Muscle layer of duodenum (tissue), 2 donors: ENCODE data around the gene GRB10.

Experiments
- H3K27ac ChIP-seq: one replicate; pipeline ENCODE4 v1.7.0; 2013; ENCODE audit warnings: mild to moderate bottlenecking, low read length
- H3K27me3 ChIP-seq: one replicate; pipeline ENCODE4 v1.7.0; 2013; ENCODE audit warnings: low read depth, mild to moderate bottlenecking, control low read depth, low read length
- H3K36me3 ChIP-seq, 2 donors: one replicate each; pipeline ENCODE4 v1.7.0; 2013; ENCODE audit warnings: low read length in 2 of 2, control low read depth in 1 of 2, mild to moderate bottlenecking in 1 of 2; ENCODE audit not compliant: insufficient read depth in 2 of 2, control insufficient read depth in 1 of 2
- H3K4me1 ChIP-seq, 2 donors: one replicate each; pipeline ENCODE4 v1.7.0; 2013; ENCODE audit warnings: low read length in 2 of 2, mild to moderate bottlenecking in 2 of 2, control low read depth in 1 of 2, moderate library complexity in 1 of 2; ENCODE audit not compliant: insufficient read depth in 2 of 2, control insufficient read depth in 1 of 2
- H3K4me3 ChIP-seq, 2 donors: one replicate each; pipeline ENCODE4 v1.7.0; 2013; ENCODE audit warnings: low read length in 2 of 2, low read depth in 1 of 2, mild to moderate bottlenecking in 1 of 2
- H3K9me3 ChIP-seq, 2 donors: one replicate each; pipeline ENCODE4 v1.7.0; 2013; ENCODE audit warnings: low read length in 2 of 2, control low read depth in 1 of 2, mild to moderate bottlenecking in 1 of 2; ENCODE audit not compliant: control insufficient read depth in 1 of 2
- donor health status: healthy.

GRB10 gene

GRCh38 chr7:50782375-50783208 lies at the start of gene GRB10:
Gene GRB10 (minus strand): TSS chr7:50782896. CDS start chr7:50732322, 50,574 bp downstream.
- H3K27ac ChIP-seq, result no peak within 1 kb of the TSS
- H3K27me3 ChIP-seq, result no peaks in the 10 kb centered on the region
- peak within 1 kb of the TSS; percentile 22 to 64 for H3K4me3 ChIP-seq
- peaks cover 13 to 36% of the 10 kb centered on the region in 2 donors for H3K4me1 ChIP-seq
- no peaks in the 10 kb centered on the region for H3K36me3 ChIP-seq
- H3K9me3 ChIP-seq, result no peaks in the 10 kb centered on the region

- no peaks in the 10 kb centered on the region for H3K27me3 ChIP-seq
- H3K9me3 ChIP-seq, result no peaks in the 10 kb centered on the region
- H3K4me3 ChIP-seq, result no peak overlapping the region
- no peaks in the 10 kb centered on the region for H3K36me3 ChIP-seq
- H3K4me1 ChIP-seq, result no peaks in the 10 kb centered on the region
- H3K27ac ChIP-seq, result no peak overlapping the region
Observed at GRCh38 chr7:50828801-50829200, 46.1 kb upstream of the GRB10 start.

GRCh38 chr7:50828116-50828515 lies 45.4 kb upstream of the GRB10 start:
- Histone ChIP-seq H3K9me3 (no peaks in the 10 kb centered on the region), H3K27me3 (no peaks in the 10 kb centered on the region), H3K4me1 (no peaks in the 10 kb centered on the region), H3K27ac (no peak overlapping the region), H3K36me3 (no peaks in the 10 kb centered on the region), H3K4me3 (no peak overlapping the region)

GRCh38 chr7:50827281-50827680 lies 44.6 kb upstream of the GRB10 start:
- no peaks in the 10 kb centered on the region for H3K9me3 ChIP-seq
- H3K27ac ChIP-seq, result no peak overlapping the region
- H3K4me1 ChIP-seq, result no peaks in the 10 kb centered on the region
- no peaks in the 10 kb centered on the region for H3K36me3 ChIP-seq
- no peaks in the 10 kb centered on the region for H3K27me3 ChIP-seq
- H3K4me3 ChIP-seq, result no peak overlapping the region

GRCh38 chr7:50826371-50827172 lies 43.9 kb upstream of the GRB10 start:
- Histone ChIP-seq H3K4me1 (no peaks in the 10 kb centered on the region), H3K27ac (no peak overlapping the region), H3K36me3 (no peaks in the 10 kb centered on the region), H3K27me3 (no peaks in the 10 kb centered on the region), H3K4me3 (no peak overlapping the region), H3K9me3 (no peaks in the 10 kb centered on the region)

GRCh38 chr7:50825465-50825864 lies 42.8 kb upstream of the GRB10 start:
- no peak overlapping the region for H3K27ac ChIP-seq
- no peaks in the 10 kb centered on the region for H3K9me3 ChIP-seq
- H3K36me3 ChIP-seq, result no peaks in the 10 kb centered on the region
- no peaks in the 10 kb centered on the region for H3K27me3 ChIP-seq
- no peaks in the 10 kb centered on the region for H3K4me1 ChIP-seq
- no peak overlapping the region for H3K4me3 ChIP-seq

GRCh38 chr7:50824882-50825281 lies 42.2 kb upstream of the GRB10 start:
- Histone ChIP-seq H3K4me3 (no peak overlapping the region), H3K27me3 (no peaks in the 10 kb centered on the region), H3K4me1 (no peaks in the 10 kb centered on the region), H3K9me3 (no peaks in the 10 kb centered on the region), H3K27ac (no peak overlapping the region), H3K36me3 (no peaks in the 10 kb centered on the region)

GRCh38 chr7:50822706-50823105 lies 40.0 kb upstream of the GRB10 start:
- H3K9me3 ChIP-seq, result no peaks in the 10 kb centered on the region
- H3K4me1 ChIP-seq, result no peaks in the 10 kb centered on the region
- no peak overlapping the region for H3K4me3 ChIP-seq
- no peaks in the 10 kb centered on the region for H3K27me3 ChIP-seq
- H3K27ac ChIP-seq, result no peak overlapping the region
- no peaks in the 10 kb centered on the region for H3K36me3 ChIP-seq

- no peaks in the 10 kb centered on the region for H3K4me1 ChIP-seq
- H3K36me3 ChIP-seq, result no peaks in the 10 kb centered on the region
- H3K9me3 ChIP-seq, result no peaks in the 10 kb centered on the region
- no peak overlapping the region for H3K4me3 ChIP-seq
- no peaks in the 10 kb centered on the region for H3K27me3 ChIP-seq
- H3K27ac ChIP-seq, result no peak overlapping the region
Observed at GRCh38 chr7:50822110-50822509, 39.4 kb upstream of the GRB10 start.

GRCh38 chr7:50821457-50822008 lies 38.8 kb upstream of the GRB10 start:
- no peaks in the 10 kb centered on the region for H3K4me1 ChIP-seq
- H3K9me3 ChIP-seq, result no peaks in the 10 kb centered on the region
- H3K27me3 ChIP-seq, result no peaks in the 10 kb centered on the region
- H3K4me3 ChIP-seq, result no peak overlapping the region
- no peak overlapping the region for H3K27ac ChIP-seq
- no peaks in the 10 kb centered on the region for H3K36me3 ChIP-seq

GRCh38 chr7:50818324-50818723 lies 35.6 kb upstream of the GRB10 start:
- Histone ChIP-seq H3K4me3 (no peak overlapping the region), H3K27ac (no peak overlapping the region), H3K36me3 (no peaks in the 10 kb centered on the region), H3K9me3 (no peaks in the 10 kb centered on the region), H3K4me1 (no peaks in the 10 kb centered on the region), H3K27me3 (no peaks in the 10 kb centered on the region)
